ENCODE measurements around the gene NUDT8. TPM values are rescaled to one million over a fixed set of nuclear protein-coding genes. Genes with fewer than 3 reads are reported as not detected.
"Not testable (repeated sequence)": the region's sequence is repeated elsewhere in the genome, so short reads cannot be mapped to it uniquely, and the experiment has no call there.

NUDT8 gene
- total RNA-seq, 1 donor from 2014 or later, result 102 TPM

DNA sequence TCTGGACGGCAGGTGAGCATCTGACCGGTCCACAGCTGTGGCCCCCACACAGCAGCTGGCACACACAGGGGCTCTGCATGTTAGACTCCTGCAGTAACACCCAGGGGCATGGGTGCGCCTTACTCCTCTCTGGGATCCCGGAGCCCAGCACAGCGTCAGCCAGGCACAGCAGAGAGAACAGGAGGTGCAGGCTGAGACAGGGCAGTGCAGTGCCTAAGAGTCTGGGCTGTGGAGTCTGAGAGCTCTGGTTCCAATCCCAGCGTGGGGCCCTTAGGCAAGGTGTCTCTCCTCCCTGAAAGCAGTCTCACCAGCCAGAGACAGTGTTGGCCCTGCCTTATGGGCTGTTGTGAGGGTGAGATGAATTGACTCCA is 2.3 kb downstream of the NUDT8 start:
- no peaks in the 10 kb centered on the region for H3K9me3 ChIP-seq (replicated peaks)
- no peak overlapping the region for H3K4me3 ChIP-seq
- H3K27ac ChIP-seq (replicated peaks), result peak overlapping the region; percentile 99
- TF ChIP-seq, protein P1, sequence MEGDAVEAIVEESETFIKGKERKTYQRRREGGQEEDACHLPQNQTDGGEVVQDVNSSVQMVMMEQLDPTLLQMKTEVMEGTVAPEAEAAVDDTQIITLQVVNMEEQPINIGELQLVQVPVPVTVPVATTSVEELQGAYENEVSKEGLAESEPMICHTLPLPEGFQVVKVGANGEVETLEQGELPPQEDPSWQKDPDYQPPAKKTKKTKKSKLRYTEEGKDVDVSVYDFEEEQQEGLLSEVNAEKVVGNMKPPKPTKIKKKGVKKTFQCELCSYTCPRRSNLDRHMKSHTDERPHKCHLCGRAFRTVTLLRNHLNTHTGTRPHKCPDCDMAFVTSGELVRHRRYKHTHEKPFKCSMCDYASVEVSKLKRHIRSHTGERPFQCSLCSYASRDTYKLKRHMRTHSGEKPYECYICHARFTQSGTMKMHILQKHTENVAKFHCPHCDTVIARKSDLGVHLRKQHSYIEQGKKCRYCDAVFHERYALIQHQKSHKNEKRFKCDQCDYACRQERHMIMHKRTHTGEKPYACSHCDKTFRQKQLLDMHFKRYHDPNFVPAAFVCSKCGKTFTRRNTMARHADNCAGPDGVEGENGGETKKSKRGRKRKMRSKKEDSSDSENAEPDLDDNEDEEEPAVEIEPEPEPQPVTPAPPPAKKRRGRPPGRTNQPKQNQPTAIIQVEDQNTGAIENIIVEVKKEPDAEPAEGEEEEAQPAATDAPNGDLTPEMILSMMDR (IDR thresholded peaks at IDR 0.05; ENCODE audit: borderline replicate concordance), result no peak
- H3K36me3 ChIP-seq, result no peaks in the 10 kb centered on the region
- peaks cover 42% of the 10 kb centered on the region for H3K4me1 ChIP-seq
- no peaks in the 10 kb centered on the region for H3K27me3 ChIP-seq (ENCODE audit: low read depth)
- intact Hi-C loops (cut with micrococcal nuclease), result no loop called here
- no peak for DNase-seq

GRCh38 chr11:67626970-67627369 is 2.8 kb downstream of the NUDT8 start:
- no peaks in the 10 kb centered on the region for H3K27me3 ChIP-seq (ENCODE audit: low read depth)

DNA sequence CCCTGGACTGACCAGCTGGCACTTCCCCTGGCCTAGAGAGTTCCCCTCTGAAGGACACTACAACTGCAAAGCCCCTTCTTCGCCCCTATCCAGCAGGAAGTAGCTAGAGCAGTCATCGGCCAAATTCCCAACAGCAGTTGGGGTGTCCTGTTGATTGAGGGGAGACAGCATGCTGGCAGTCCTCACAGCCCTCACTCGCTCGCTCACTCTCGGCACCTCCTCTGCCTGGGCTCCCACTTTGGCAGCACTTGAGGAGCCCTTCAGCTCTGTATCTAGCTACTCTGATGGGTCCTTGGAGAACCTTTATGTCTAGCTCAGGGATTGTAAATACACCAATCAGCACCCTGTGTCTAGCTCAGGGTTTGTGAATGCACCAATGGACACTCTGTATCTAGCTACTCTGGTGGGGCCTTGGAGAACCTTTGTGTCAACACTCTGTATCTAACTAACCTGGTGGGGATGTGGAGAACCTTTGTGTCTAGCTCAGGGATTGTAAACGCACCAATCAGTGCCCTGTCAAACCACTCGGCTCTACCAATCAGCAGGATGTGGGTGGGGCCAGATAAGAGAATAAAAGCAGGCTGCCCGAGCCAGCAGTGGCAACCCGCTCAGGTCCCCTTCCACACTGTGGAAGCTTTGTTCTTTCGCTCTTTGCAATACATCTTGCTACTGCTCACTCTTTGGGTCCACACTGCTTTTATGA is 3.5 kb downstream of the NUDT8 start:
- DNase-seq; H3K9me3 ChIP-seq (replicated peaks); intact Hi-C loops (cut with micrococcal nuclease); H3K36me3 ChIP-seq; H3K4me3 ChIP-seq; H3K27me3 ChIP-seq (ENCODE audit: low read depth); H3K27ac ChIP-seq (replicated peaks): not testable (repeated sequence)
- peaks cover 31% of the 10 kb centered on the region for H3K4me1 ChIP-seq

More at GRCh38 chr11:67626970-67627369, 2.8 kb downstream of the NUDT8 start:
- H3K9me3 ChIP-seq (replicated peaks), result no peaks in the 10 kb centered on the region
- TF ChIP-seq, protein P1 (IDR thresholded peaks at IDR 0.05; ENCODE audit: borderline replicate concordance), result no peak
- H3K27ac ChIP-seq (replicated peaks), result peak overlapping the region; percentile 99
- no peaks in the 10 kb centered on the region for H3K36me3 ChIP-seq
- intact Hi-C loops (cut with micrococcal nuclease), result no loop called here
- DNase-seq, result no peak
- H3K4me1 ChIP-seq, result peaks cover 38% of the 10 kb centered on the region
- H3K4me3 ChIP-seq, result no peak overlapping the region

- DNase-seq; H3K9me3 ChIP-seq (replicated peaks); H3K27me3 ChIP-seq (ENCODE audit: low read depth); intact Hi-C loops (cut with micrococcal nuclease); H3K36me3 ChIP-seq; H3K4me3 ChIP-seq; H3K27ac ChIP-seq (replicated peaks): not testable (repeated sequence)
- peaks cover 12% of the 10 kb centered on the region for H3K4me1 ChIP-seq
Measured at GRCh38 chr11:67623795-67624194, 5.9 kb downstream of the NUDT8 start.

DNA sequence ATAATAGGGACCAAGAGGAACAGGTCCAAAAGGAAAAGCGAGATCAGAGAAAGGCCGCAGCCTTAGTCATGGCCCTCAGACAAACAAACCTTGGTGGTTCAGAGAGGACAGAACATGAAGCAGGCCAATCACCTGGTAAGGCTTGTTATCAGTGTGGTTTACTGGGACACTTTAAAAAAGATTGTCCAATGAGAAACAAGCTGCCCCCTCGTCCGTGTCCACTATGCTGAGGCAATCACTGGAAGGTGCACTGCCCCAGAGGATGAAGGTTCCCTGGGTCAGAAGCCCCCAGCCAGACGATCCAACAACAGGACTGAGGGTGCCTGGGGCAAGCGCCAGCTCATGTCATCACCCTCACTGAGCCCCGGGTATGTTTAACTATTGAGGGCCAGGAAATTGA is 6.8 kb downstream of the NUDT8 start:
- H3K36me3 ChIP-seq; H3K4me1 ChIP-seq; intact Hi-C loops (cut with micrococcal nuclease); H3K27me3 ChIP-seq (ENCODE audit: low read depth); DNase-seq; H3K4me3 ChIP-seq; H3K9me3 ChIP-seq (replicated peaks): not testable (repeated sequence)
- H3K27ac ChIP-seq (replicated peaks), result peak overlapping the region; percentile 52

- H3K4me3 ChIP-seq; H3K4me1 ChIP-seq; H3K27ac ChIP-seq (replicated peaks); H3K27me3 ChIP-seq (ENCODE audit: low read depth); DNase-seq; H3K9me3 ChIP-seq (replicated peaks); intact Hi-C loops (cut with micrococcal nuclease); H3K36me3 ChIP-seq: not testable (repeated sequence)
Measured at GRCh38 chr11:67621928-67622327, 7.8 kb downstream of the NUDT8 start.

DNA sequence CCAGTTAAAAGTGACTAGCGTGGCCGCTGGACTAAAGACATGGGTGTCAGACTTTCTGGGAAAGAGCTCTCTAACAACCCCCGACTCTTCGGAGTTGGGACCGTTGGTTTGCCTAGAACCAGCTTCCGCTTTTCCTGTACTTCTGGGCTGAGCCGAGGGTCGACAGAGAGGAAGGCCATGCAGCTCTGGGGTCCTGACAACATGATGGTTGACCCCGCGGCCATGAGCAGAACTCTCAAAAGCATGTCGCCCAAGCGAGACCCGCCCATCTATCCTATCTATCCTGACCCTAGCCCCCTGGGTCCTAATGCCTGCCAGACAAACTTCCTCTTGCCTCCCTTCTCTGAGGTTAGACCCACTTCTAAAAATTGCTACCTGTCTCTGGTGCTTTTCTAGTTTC is 9.1 kb downstream of the NUDT8 start:
- H3K27ac ChIP-seq (replicated peaks); H3K4me3 ChIP-seq; H3K27me3 ChIP-seq (ENCODE audit: low read depth); intact Hi-C loops (cut with micrococcal nuclease); H3K9me3 ChIP-seq (replicated peaks); H3K36me3 ChIP-seq; DNase-seq: not testable (repeated sequence)
- H3K4me1 ChIP-seq, result peaks cover 21% of the 10 kb centered on the region

GRCh38 chr11:67619683-67620618 is 9.8 kb downstream of the NUDT8 start:
- peaks cover 27% of the 10 kb centered on the region for H3K4me1 ChIP-seq
- intact Hi-C loops (cut with micrococcal nuclease); DNase-seq: not testable (repeated sequence)

GRCh38 chr11:67618901-67619659 is 10.7 kb downstream of the NUDT8 start:
- DNase-seq; H3K4me3 ChIP-seq; H3K27ac ChIP-seq (replicated peaks); H3K9me3 ChIP-seq (replicated peaks); H3K36me3 ChIP-seq; intact Hi-C loops (cut with micrococcal nuclease): not testable (repeated sequence)
- peaks cover 36% of the 10 kb centered on the region for H3K4me1 ChIP-seq
- peaks cover 19% of the 10 kb centered on the region for H3K27me3 ChIP-seq (ENCODE audit: low read depth)

More at GRCh38 chr11:67619683-67620618, 9.8 kb downstream of the NUDT8 start:
- H3K27ac ChIP-seq (replicated peaks); H3K36me3 ChIP-seq; H3K9me3 ChIP-seq (replicated peaks); H3K4me3 ChIP-seq: not testable (repeated sequence)
- peaks cover 15% of the 10 kb centered on the region for H3K27me3 ChIP-seq (ENCODE audit: low read depth)

Data from left ventricle myocardium inferior (tissue), 1 donor.